HT-29 (cell line): Measurements from ENCODE around the gene KIZ. TPM values are rescaled to one million over a fixed set of nuclear protein-coding genes. Genes with fewer than 3 reads are reported as not detected.

Source experiments
- DNase-seq: peaks from one replicate; pipeline ENCODE4 v3.0.0-alpha.2; 2015; ENCODE audit warnings: low spot score
- total RNA-seq: library from RNA; depleted of rRNA; stranded (reverse); fragments of >200 nt; shearing (Covaris generic); gene quantifications from 2 replicates; pipeline ENCODE4 v1.2.3, GENCODE V29; 2014; rRNA removed

Gene KIZ
- 8.5 and 11.5 TPM in 2 replicates for total RNA-seq

- peak; percentile 91 for DNase-seq
Measured at GRCh38 chr20:21125849-21126580, at the start of gene KIZ. TSS of gene KIZ (plus strand) at chr20:21126082. CDS start at chr20:21126116, 34 bp downstream.

GRCh38 chr20:21077809-21078345 is 48.0 kb upstream of the KIZ start:
- no peak for DNase-seq

- no peak for DNase-seq
Measured at GRCh38 chr20:21082584-21082983, 43.3 kb upstream of the KIZ start.

GRCh38 chr20:21083825-21084325 is 42.0 kb upstream of the KIZ start:
- no peak for DNase-seq

GRCh38 chr20:21087862-21088540 is 37.9 kb upstream of the KIZ start:
- DNase-seq, result no peak

GRCh38 chr20:21089391-21089790 is 36.5 kb upstream of the KIZ start:
- DNase-seq, result peak; percentile 55

GRCh38 chr20:21090111-21090618 is 35.7 kb upstream of the KIZ start:
- no peak for DNase-seq

GRCh38 chr20:21090721-21091120 is 35.2 kb upstream of the KIZ start:
- no peak for DNase-seq

- no peak for DNase-seq
Measured at GRCh38 chr20:21092806-21093205, 33.1 kb upstream of the KIZ start.

- peak; percentile 50 for DNase-seq
Measured at GRCh38 chr20:21096321-21097043, 29.4 kb upstream of the KIZ start.

GRCh38 chr20:21099751-21100577 is 25.9 kb upstream of the KIZ start:
- DNase-seq, result peak; percentile 36

- no peak for DNase-seq
Measured at GRCh38 chr20:21100578-21101452, 25.1 kb upstream of the KIZ start.

- no peak for DNase-seq
Measured at GRCh38 chr20:21101453-21101931, 24.4 kb upstream of the KIZ start.

- no peak for DNase-seq
Measured at GRCh38 chr20:21101932-21102575, 23.8 kb upstream of the KIZ start.

- DNase-seq, result no peak
Measured at GRCh38 chr20:21102603-21103311, 23.1 kb upstream of the KIZ start.

GRCh38 chr20:21103582-21104465 is 22.1 kb upstream of the KIZ start:
- no peak for DNase-seq

- DNase-seq, result no peak
Measured at GRCh38 chr20:21104466-21104761, 21.5 kb upstream of the KIZ start.

- DNase-seq, result no peak
Measured at GRCh38 chr20:21104921-21105320, 21.0 kb upstream of the KIZ start.
